HG02623 (cell line): ENCODE results near the gene TMEM44.

ENCODE experiments used
- ATAC-seq: cut with Tn5 transposase; IDR thresholded peaks from one replicate; pipeline ENCODE4 v1.9.1; 2021; ENCODE audit warnings: moderate library complexity; ENCODE audit not compliant: unreplicated experiment

TMEM44 gene

GRCh38 chr3:194633349-194634004 lies at the start of gene TMEM44:
TSS of gene TMEM44 (minus strand) at chr3:194633419. CDS start at chr3:194633215, 204 bp downstream.
- ATAC-seq = peak; percentile 79

- ATAC-seq = peak; percentile 38
Measured at GRCh38 chr3:194682694-194683310, 49.6 kb upstream of the TMEM44 start.

- no peak for ATAC-seq
Measured at GRCh38 chr3:194682189-194682693, 49.0 kb upstream of the TMEM44 start.

- no peak for ATAC-seq
Measured at GRCh38 chr3:194680888-194681615, 47.8 kb upstream of the TMEM44 start.

- ATAC-seq = no peak
Measured at GRCh38 chr3:194676471-194676870, 43.3 kb upstream of the TMEM44 start.

- no peak for ATAC-seq
Measured at GRCh38 chr3:194675680-194676079, 42.5 kb upstream of the TMEM44 start.

GRCh38 chr3:194675081-194675640 lies 41.9 kb upstream of the TMEM44 start:
- ATAC-seq = no peak

GRCh38 chr3:194673761-194674160 lies 40.5 kb upstream of the TMEM44 start:
- no peak for ATAC-seq

- ATAC-seq = no peak
Measured at GRCh38 chr3:194672876-194673275, 39.7 kb upstream of the TMEM44 start.

- ATAC-seq = peak; percentile 80
Measured at GRCh38 chr3:194671900-194672808, 38.9 kb upstream of the TMEM44 start, which contains the start of gene LSG1. TSS of gene LSG1 (minus strand) at chr3:194672191. CDS start at chr3:194672162, 29 bp downstream.

- peak; percentile 10 for ATAC-seq
Measured at GRCh38 chr3:194671511-194671899, 38.3 kb upstream of the TMEM44 start.

- no peak for ATAC-seq
Measured at GRCh38 chr3:194667363-194667762, 34.1 kb upstream of the TMEM44 start.

- no peak for ATAC-seq
Measured at GRCh38 chr3:194664857-194665256, 31.6 kb upstream of the TMEM44 start.

- ATAC-seq = no peak
Measured at GRCh38 chr3:194661946-194662345, 28.7 kb upstream of the TMEM44 start.

GRCh38 chr3:194661374-194661773 lies 28.2 kb upstream of the TMEM44 start:
- ATAC-seq = no peak

- no peak for ATAC-seq
Measured at GRCh38 chr3:194659778-194660177, 26.6 kb upstream of the TMEM44 start.

GRCh38 chr3:194658477-194659242 lies 25.4 kb upstream of the TMEM44 start:
- no peak for ATAC-seq

GRCh38 chr3:194657439-194657838 lies 24.2 kb upstream of the TMEM44 start:
- no peak for ATAC-seq

GRCh38 chr3:194654443-194654842 lies 21.2 kb upstream of the TMEM44 start:
- peak; percentile 58 for ATAC-seq

- no peak for ATAC-seq
Measured at GRCh38 chr3:194647747-194648146, 14.5 kb upstream of the TMEM44 start.
